H7 (cell line): Measurements from ENCODE around the gene FBXW7. TPM values are rescaled to one million over a fixed set of nuclear protein-coding genes. Genes with fewer than 3 reads are reported as not detected.

Experiments used
- DNase-seq: peaks from one replicate; pipeline ENCODE4 v3.0.0; 2012
- H3K27me3 ChIP-seq: 2 replicates; pipeline ENCODE4 v1.6.0; 2011; ENCODE audit warnings: mild to moderate bottlenecking, low read length; ENCODE audit not compliant: control insufficient read depth, insufficient read depth
- H3K36me3 ChIP-seq: replicated peaks from 2 replicates; pipeline ENCODE4 v1.5.1; 2011; ENCODE audit warnings: low read length; ENCODE audit not compliant: control insufficient read depth, insufficient read depth
- H3K4me3 ChIP-seq: 2 replicates; pipeline ENCODE4 v1.5.1; 2011; ENCODE audit warnings: low read depth, mild to moderate bottlenecking, control low read depth, low read length, moderate library complexity; ENCODE audit not compliant: insufficient read depth
- total RNA-seq: library from RNA; depleted of rRNA; stranded (reverse); fragments of >200 nt; shearing (Covaris generic); gene quantifications from 2 replicates; pipeline ENCODE4 v1.2.3, GENCODE V29; 2014

The FBXW7 gene
- total RNA-seq, 1 experiment from 2014 or later, result 12.7 TPM

DNA sequence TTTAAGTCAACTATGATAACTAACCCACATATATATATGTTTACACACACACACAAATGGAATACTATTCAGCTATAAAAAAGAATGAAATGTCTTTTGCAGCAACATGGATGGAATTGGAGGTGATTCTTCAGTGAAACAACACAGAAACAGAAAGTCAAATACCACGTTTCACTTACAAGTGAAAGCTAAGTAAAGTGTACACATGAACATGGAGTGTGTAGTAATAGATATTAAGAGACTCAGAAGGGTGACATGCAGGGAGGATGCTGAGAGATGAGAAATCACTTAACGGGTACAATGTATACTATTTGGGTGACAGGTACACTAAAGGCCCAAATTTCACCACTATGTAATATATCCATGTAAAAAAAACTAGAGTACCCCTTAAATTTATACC, 146.5 kb downstream of the FBXW7 start:
- Histone ChIP-seq H3K27me3 (no peaks in the 10 kb centered on the region), H3K36me3 (no peaks in the 10 kb centered on the region), H3K4me3 (no peak overlapping the region)
- no peak for DNase-seq

- no peaks in the 10 kb centered on the region for H3K27me3 ChIP-seq
- H3K4me3 ChIP-seq, result no peak overlapping the region
- no peaks in the 10 kb centered on the region for H3K36me3 ChIP-seq
- DNase-seq, result peak; percentile 1
Measured at GRCh38 chr4:152385551-152385950, 150.3 kb downstream of the FBXW7 start.

DNA sequence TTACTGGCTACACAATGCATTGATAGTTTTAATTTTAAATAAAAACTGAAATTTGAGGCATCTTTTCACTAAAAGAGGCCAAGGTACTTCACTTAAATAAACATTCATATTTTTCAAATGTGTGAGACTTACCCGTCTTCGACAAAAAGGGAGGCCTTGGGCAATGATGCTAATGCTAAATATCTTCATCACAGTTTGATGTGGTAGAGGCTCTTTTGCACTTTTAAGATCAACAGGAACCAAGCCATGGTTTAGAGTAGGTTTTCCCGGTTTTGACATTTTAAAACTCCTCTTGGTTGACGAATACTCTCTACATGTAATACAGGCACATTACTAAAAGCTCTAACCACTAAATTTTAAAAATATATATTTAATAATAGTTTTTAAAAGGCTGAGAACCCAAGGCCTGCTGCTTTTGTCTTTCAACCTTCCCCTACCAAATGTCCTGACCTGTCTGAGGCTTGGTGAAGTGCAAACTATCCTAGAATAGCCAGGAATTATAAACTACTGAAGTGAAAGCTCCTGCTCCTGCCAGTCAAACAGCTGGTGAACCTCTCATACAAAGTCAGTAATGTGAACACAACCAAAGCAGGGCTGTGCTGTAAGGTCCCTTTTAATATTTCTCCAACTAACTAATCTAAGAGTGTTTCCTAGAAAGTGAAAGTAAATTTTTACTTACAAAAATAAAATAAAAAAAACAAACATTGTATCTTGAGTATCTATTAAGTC, 153.7 kb downstream of the FBXW7 start:
- no peak overlapping the region for H3K4me3 ChIP-seq
- peak; percentile 0 for DNase-seq
- no peaks in the 10 kb centered on the region for H3K36me3 ChIP-seq
- no peaks in the 10 kb centered on the region for H3K27me3 ChIP-seq

DNA sequence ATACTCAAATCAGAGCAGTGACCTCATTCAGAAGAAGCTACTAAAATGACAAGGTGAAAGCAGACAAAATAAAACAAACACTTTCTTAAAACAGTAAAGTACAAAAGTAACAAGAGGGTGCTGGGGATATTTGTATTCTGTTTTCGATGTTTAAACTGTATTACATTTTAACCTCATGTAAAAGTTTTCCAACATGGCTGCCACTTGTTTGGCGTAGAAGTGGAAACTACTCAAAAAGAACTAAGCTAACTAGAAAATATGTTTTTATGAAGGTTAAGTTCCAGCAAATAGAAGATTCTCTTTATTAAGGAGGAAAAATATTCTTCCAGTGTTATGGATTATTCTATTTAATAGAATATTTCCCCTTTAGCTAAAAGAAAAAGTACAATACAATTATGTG, 155.0 kb downstream of the FBXW7 start:
- DNase-seq, result no peak
- Histone ChIP-seq H3K4me3 (no peak overlapping the region), H3K36me3 (no peaks in the 10 kb centered on the region), H3K27me3 (no peaks in the 10 kb centered on the region)

GRCh38 chr4:152380185-152380584, 155.7 kb downstream of the FBXW7 start:
- no peak for DNase-seq
- H3K36me3 ChIP-seq, result no peaks in the 10 kb centered on the region
- H3K27me3 ChIP-seq, result no peaks in the 10 kb centered on the region
- H3K4me3 ChIP-seq, result no peak overlapping the region

GRCh38 chr4:152374606-152375285, 161.1 kb downstream of the FBXW7 start:
- Histone ChIP-seq H3K4me3 (no peak overlapping the region), H3K36me3 (no peaks in the 10 kb centered on the region), H3K27me3 (no peaks in the 10 kb centered on the region)
- no peak for DNase-seq

DNA sequence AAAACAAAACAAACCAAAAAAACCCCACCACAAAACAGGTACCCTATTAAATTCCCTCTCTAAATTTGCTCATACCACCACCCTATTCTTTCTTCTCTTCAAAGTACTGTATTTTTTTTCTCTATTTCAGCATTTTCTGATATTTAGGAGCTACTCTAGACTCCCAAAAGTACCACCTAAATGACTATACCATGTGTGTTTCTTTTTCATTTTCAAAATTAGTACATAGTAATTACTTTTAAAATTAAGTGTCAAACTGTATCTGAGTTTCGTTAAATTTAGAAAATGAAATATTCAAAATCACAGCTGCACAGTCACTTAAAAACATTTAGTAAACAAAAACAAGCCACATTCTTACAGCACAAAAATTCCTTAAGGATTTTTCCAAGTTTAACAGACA, 161.7 kb downstream of the FBXW7 start:
- Histone ChIP-seq H3K4me3 (no peak overlapping the region), H3K27me3 (no peaks in the 10 kb centered on the region), H3K36me3 (no peaks in the 10 kb centered on the region)
- DNase-seq, result no peak

DNA sequence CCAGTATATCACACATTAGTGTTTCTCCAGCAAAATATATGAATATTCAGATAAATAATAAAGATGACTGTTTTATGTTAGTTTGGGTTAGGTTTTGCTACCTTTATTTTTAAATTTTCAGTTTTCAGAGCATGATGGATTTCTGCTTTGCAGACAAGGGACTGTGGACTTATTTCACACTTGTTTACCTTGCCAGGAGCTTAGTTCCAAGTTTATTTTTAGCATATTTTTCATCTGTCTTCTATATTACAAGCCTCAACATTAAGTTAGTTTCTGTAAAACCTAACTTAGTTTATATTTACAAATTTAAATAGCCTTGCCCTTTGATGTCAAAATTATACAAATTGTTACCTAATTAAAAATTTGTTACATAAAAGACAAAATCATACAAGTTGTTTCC, 163.4 kb downstream of the FBXW7 start:
- no peak overlapping the region for H3K4me3 ChIP-seq
- DNase-seq, result no peak
- H3K36me3 ChIP-seq, result no peaks in the 10 kb centered on the region
- H3K27me3 ChIP-seq, result no peaks in the 10 kb centered on the region

GRCh38 chr4:152369902-152370295, 166.0 kb downstream of the FBXW7 start:
- no peak for DNase-seq
- no peaks in the 10 kb centered on the region for H3K27me3 ChIP-seq
- H3K36me3 ChIP-seq, result no peaks in the 10 kb centered on the region
- no peak overlapping the region for H3K4me3 ChIP-seq

- Histone ChIP-seq H3K4me3 (no peak overlapping the region), H3K36me3 (no peaks in the 10 kb centered on the region), H3K27me3 (no peaks in the 10 kb centered on the region)
- no peak for DNase-seq
Measured at GRCh38 chr4:152369203-152369901, 166.5 kb downstream of the FBXW7 start.

DNA sequence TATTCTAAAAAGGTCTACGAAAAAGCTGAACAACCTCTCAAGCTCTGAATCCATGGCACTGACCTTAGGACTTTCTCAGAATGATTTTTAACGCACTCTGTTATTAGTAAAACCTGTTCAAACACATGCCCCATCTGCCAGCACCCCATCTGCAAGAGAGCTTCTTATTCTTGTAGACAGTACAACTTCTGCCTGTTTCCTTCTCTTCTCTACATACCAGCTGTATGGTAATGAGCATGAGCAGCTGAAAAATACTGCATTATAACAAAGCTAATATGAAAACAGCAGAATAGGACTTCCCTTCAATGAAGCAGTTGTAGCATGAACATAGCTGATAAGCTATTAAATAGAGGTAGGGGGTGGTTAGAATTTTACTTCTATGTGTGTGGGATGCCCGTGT, 167.9 kb downstream of the FBXW7 start:
- no peak for DNase-seq
- no peaks in the 10 kb centered on the region for H3K36me3 ChIP-seq
- no peak overlapping the region for H3K4me3 ChIP-seq
- H3K27me3 ChIP-seq, result no peaks in the 10 kb centered on the region

DNA sequence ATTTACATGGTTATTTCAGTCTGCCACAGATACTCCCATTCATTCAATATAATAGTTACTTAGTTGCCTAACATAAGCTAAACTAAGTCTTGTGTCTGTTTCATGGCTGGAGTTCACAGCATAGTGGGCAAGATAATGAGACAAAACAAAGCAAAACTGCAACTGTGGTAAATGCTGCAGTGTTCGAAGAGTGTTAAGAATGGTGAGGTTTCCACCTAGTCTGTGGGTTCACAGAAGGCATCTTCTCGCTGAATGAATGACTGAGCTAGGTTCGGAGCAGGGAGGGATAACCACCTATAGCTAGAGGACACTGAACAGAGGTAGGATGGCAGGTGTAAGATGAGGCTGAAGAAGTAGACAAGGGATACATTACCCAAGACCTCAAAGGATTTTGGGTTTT, 171.0 kb downstream of the FBXW7 start:
- DNase-seq, result no peak
- Histone ChIP-seq H3K36me3 (no peaks in the 10 kb centered on the region), H3K4me3 (no peak overlapping the region), H3K27me3 (no peaks in the 10 kb centered on the region)

DNA sequence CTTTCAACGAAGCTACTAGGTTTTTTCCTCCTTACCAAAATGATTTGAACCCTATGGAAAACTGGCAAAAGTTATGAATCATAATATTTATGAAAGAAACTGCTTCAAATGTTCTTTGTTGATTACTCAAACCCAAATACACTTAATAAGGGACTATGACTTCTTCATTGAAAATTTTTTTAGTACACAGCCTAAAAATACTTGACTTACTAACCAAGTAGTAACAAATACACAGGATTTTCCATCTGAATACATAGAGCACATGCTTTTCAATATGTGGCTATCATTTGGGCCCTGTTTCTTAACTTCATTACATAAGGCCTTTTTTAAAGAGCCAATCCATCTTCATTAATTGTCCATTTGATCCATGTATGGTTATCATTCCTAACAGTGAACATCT, 171.5 kb downstream of the FBXW7 start:
- no peak for DNase-seq
- H3K27me3 ChIP-seq, result no peaks in the 10 kb centered on the region
- H3K36me3 ChIP-seq, result no peaks in the 10 kb centered on the region
- no peak overlapping the region for H3K4me3 ChIP-seq

DNA sequence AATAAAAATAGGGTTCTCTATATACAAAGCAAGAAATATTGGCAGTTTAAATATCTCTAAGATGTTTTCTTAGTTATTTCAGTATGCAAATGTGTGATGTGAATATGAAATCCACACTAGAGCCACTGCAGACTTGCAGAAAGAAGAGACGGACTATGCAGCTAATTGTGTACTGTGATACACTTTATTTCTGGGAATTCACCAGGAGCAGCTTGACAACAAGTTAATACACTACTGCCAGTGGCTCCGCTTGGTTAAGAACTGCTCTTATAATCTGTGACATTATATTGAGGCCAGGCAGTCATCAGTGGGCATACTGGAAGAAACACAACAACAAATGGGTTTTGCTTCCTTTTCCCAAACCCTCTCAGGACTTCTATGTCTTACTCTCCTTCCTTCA, 172.0 kb downstream of the FBXW7 start:
- Histone ChIP-seq H3K4me3 (no peak overlapping the region), H3K36me3 (no peaks in the 10 kb centered on the region), H3K27me3 (no peaks in the 10 kb centered on the region)
- no peak for DNase-seq

DNA sequence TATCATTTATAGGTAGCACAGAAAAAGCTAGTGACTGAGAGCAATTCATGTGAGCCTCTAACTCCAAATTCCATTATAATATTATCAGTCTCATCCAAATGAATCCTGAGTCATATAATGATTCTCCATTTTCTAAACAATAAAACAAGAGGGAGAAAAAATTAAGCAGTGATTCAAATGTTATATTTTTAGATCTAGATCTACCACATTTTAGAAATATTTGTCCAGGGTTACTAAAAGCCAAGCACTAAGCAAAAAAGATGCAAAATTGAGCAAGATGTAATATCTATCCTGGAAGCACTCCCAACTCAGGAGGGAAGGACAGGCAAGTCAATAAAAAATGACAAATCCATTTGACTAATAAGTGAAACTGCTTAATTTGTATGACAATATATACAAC, 172.8 kb downstream of the FBXW7 start:
- H3K27me3 ChIP-seq, result no peaks in the 10 kb centered on the region
- DNase-seq, result no peak
- no peaks in the 10 kb centered on the region for H3K36me3 ChIP-seq

More for the DNA sequence above, 172.8 kb downstream of the FBXW7 start:
- no peak overlapping the region for H3K4me3 ChIP-seq
